H1 (cell line): Measurements from ENCODE around the gene CYP2A6. TPM values are rescaled to one million over a fixed set of nuclear protein-coding genes. Genes with fewer than 3 reads are reported as not detected.

Experiments
- CHD2 ChIP-seq: IDR thresholded peaks from 2 replicates; pipeline ENCODE4 v1.6.1; 2012; ENCODE audit warnings: low read length, improper control_type of control experiment
- CREB1 ChIP-seq: IDR thresholded peaks from 2 replicates; pipeline ENCODE4 v1.6.1; 2012; ENCODE audit warnings: inconsistent platforms
- HDAC2 ChIP-seq, 2 experiments: fragments of 300-600 bp in 1 of 2; sonication (generic) in 1 of 2; IDR thresholded peaks; 2 replicates each; pipeline ENCODE4 v1.6.1; 2011 to 2012; ENCODE audit warnings: low read depth in 2 of 2, low read length in 2 of 2, mild to moderate bottlenecking in 2 of 2, moderate library complexity in 2 of 2, borderline replicate concordance in 1 of 2, inconsistent platforms in 1 of 2
- polyA plus RNA-seq, 7 experiments: library from polyadenylated mRNA; depleted of rRNA in 3 of 7; stranded (reverse) in 5 of 7; unstranded in 2 of 7; fragments of >200 nt in 5 of 7; fragments of 200-250 nt in 2 of 7; gene quantifications; 1 replicate in 5 of 7; 2 replicates in 1 of 7; 4 replicates in 1 of 7; pipeline versions ENCODE4 v1.2.1 to v1.2.3, GENCODE V29; 2011 to 2013; ENCODE audit warnings: missing spikeins in 2 of 7, mixed read lengths in 2 of 7
- total RNA-seq: library from RNA; stranded (reverse); fragmentation: NEBNext Ultra II Directional; extraction: Animal tissue kit (Norgen Biotek cat#: 25700); gene quantifications from 2 replicates; pipeline ENCODE4 v1.2.1, GENCODE V29; 2021

CYP2A6 gene
- total and polyA plus RNA-seq, 2 of the 8 experiments (the other 6 are each of a cell fraction or from before 2014, with no cell fraction given), result 0.33 TPM; not detected in 1

- TF ChIP-seq CHD2, result no peak
- TF ChIP-seq CREB1, result no peak
- TF ChIP-seq HDAC2 (IDR thresholded peaks at IDR 0.05; ENCODE audit: borderline replicate concordance in 1 of 2, low read depth in 2 of 2, low read length in 2 of 2), result no peak
These were observed 50.5 kb downstream of the CYP2A6 start (continued) for GRCh38 chr19:40799558-40800338.
